ENCODE results near the gene ZNF678. TPM values are rescaled to one million over a fixed set of nuclear protein-coding genes. Genes with fewer than 3 reads are reported as not detected.
"Not testable (repeated sequence)": the region's sequence is repeated elsewhere in the genome, so short reads cannot be mapped to it uniquely, and the experiment has no call there.

The ZNF678 gene
- polyA plus RNA-seq, 2 of the 4 experiments (the other 2 are of a cell fraction): 3.5 to 6.9 TPM

DNA sequence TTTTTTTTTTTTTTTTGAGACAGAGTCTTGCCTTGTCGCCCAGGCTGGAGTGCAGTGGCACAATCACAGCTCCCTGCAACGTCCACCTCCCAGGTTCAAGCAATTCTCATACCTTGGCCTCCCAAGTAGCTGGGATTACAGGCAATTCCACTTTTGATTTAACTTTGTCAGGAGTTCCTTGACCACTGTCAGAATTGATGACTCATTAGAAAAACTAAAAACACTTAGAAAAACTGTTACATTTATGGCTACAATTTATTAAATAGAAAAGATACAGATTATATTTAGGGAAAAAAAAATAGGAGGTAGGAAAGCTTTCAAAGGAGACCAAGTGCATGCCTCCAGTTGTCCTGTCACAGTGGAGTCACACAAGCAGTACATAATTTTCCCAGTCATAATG, 20.0 kb downstream of the ZNF678 start:
- FAIRE-seq (no peak), ATAC-seq (no peak), DNase-seq (ENCODE audit: low read depth in 1 of 2, low spot score in 1 of 2) (no peak)
- WGBS (ENCODE audit: missing lambda C conversion rate): 67% methylated on average over 2 of the region's 2 CpGs
- ChIA-PET POLR2A (no interaction called here), CTCF (interaction anchor here (0.9 kb wide), 1 partner anchor 11 kb away, joined by 3 read pairs; no protein-coding TSS in a partner anchor)
- Histone ChIP-seq H3K4me2 (no peak overlapping the region), H3K27ac (no peak overlapping the region), H3K4me1 (no peaks in the 10 kb centered on the region), H3K9me3 (peaks cover 47% of the 10 kb centered on the region), H3K4me3 (no peak overlapping the region)
- TF ChIP-seq CBX8 (IDR thresholded peaks at IDR 0.05) (no peak), RNF2 (IDR thresholded peaks at IDR 0.05; ENCODE audit: borderline replicate concordance, low read depth) (no peak), MAFK (IDR thresholded peaks at IDR 0.05; ENCODE audit: partially characterized antibody) (peak; percentile 67), MYC (IDR thresholded peaks at IDR 0.05; ENCODE audit: borderline replicate concordance, low read length) (no peak)
- TF ChIP-seq, protein P1, sequence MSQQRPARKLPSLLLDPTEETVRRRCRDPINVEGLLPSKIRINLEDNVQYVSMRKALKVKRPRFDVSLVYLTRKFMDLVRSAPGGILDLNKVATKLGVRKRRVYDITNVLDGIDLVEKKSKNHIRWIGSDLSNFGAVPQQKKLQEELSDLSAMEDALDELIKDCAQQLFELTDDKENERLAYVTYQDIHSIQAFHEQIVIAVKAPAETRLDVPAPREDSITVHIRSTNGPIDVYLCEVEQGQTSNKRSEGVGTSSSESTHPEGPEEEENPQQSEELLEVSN (IDR thresholded peaks at IDR 0.05; ENCODE audit: borderline replicate concordance, low read depth): no peak

DNA sequence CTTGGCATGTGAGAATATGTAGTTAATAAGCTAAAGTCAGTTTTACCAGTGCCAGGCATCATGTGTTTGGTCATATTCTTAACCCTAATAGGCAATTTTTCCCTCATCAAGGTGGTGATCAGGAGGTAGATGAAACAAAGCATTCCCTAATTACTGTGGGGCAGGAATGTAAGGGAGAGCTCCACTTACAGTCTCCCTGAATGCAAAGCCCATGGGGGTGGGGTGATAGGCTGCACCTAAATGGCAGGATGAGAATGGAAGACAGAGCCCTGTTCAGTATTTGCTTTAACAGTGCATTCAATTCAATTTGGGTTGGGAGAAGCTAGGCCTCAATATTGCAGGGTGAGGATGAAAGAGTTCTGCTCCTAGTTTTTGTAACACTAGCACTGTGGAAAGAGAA, 23.4 kb downstream of the ZNF678 start:
- no peak overlapping the region for H3K4me2 ChIP-seq
- H3K27ac ChIP-seq: no peak overlapping the region
- DNase-seq (ENCODE audit: low read depth in 1 of 2, low spot score in 1 of 2): no peak
- ChIA-PET POLR2A (no interaction called here), CTCF (no interaction called here)
- TF ChIP-seq FOSL2 (IDR thresholded peaks at IDR 0.05) (no peak), FOSL2 (CRISPR knock-in tag; IDR thresholded peaks at IDR 0.05) (no peak), ZNF302 (CRISPR knock-in tag; IDR thresholded peaks at IDR 0.05) (no peak), CHD2 (IDR thresholded peaks at IDR 0.05; ENCODE audit: low read length, partially characterized antibody) (no peak), ZSCAN20 (CRISPR knock-in tag; IDR thresholded peaks at IDR 0.05) (no peak), KDM1A (IDR thresholded peaks at IDR 0.05; ENCODE audit: low read depth) (no peak), TP53 (CRISPR knock-in tag; IDR thresholded peaks at IDR 0.05) (no peak), HOXB13 (CRISPR knock-in tag; IDR thresholded peaks at IDR 0.05; ENCODE audit: low read depth) (no peak), CBX2 (IDR thresholded peaks at IDR 0.05; ENCODE audit: borderline replicate concordance, low read depth) (no peak), RARB (CRISPR knock-in tag; IDR thresholded peaks at IDR 0.05) (no peak), MYC (IDR thresholded peaks at IDR 0.05; ENCODE audit: borderline replicate concordance, low read length) (no peak), CBX8 (IDR thresholded peaks at IDR 0.05) (no peak), BHLHE40 (IDR thresholded peaks at IDR 0.05; ENCODE audit: low read depth, low read length) (no peak), JUN (IDR thresholded peaks at IDR 0.05) (no peak), TFCP2L1 (CRISPR knock-in tag; IDR thresholded peaks at IDR 0.05) (no peak)
- TF ChIP-seq, protein P2, sequence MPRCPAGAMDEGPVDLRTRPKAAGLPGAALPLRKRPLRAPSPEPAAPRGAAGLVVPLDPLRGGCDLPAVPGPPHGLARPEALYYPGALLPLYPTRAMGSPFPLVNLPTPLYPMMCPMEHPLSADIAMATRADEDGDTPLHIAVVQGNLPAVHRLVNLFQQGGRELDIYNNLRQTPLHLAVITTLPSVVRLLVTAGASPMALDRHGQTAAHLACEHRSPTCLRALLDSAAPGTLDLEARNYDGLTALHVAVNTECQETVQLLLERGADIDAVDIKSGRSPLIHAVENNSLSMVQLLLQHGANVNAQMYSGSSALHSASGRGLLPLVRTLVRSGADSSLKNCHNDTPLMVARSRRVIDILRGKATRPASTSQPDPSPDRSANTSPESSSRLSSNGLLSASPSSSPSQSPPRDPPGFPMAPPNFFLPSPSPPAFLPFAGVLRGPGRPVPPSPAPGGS (IDR thresholded peaks at IDR 0.05): no peak
- TF ChIP-seq, protein P3, sequence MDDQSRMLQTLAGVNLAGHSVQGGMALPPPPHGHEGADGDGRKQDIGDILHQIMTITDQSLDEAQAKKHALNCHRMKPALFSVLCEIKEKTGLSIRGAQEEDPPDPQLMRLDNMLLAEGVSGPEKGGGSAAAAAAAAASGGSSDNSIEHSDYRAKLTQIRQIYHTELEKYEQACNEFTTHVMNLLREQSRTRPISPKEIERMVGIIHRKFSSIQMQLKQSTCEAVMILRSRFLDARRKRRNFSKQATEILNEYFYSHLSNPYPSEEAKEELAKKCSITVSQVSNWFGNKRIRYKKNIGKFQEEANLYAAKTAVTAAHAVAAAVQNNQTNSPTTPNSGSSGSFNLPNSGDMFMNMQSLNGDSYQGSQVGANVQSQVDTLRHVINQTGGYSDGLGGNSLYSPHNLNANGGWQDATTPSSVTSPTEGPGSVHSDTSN (IDR thresholded peaks at IDR 0.05): no peak
- FAIRE-seq: no peak
- H3K4me1 ChIP-seq: no peaks in the 10 kb centered on the region
- H3K4me3 ChIP-seq: no peak overlapping the region
- H3K9me3 ChIP-seq: peaks cover 52% of the 10 kb centered on the region
- ATAC-seq: no peak

DNA sequence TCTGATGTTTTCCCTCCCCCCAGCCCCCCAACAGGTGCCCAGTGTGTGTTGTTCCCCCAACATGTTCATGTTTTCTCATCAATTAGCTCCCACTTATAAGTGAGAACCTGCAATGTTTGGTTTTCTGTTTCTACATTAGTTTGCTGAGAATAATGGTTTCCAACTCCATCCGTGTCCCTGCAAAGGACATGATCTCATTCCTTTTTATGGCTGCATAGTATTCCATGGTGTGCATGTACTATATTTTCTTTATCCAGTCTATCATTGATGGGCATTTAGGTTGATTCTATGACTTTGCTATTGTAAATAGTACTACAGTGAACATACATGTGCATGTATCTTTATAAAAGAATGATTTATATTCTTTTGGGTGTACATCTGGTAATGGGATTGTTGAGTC, 24.6 kb downstream of the ZNF678 start:
- Histone ChIP-seq H3K4me2 (no peak overlapping the region), H3K27ac (no peak overlapping the region), H3K4me3 (no peak overlapping the region), H3K4me1 (no peaks in the 10 kb centered on the region), H3K9me3 (peaks cover 41% of the 10 kb centered on the region)
- ATAC-seq (no peak), DNase-seq (ENCODE audit: low read depth in 1 of 2, low spot score in 1 of 2) (no peak), FAIRE-seq (no peak)
- ChIA-PET POLR2A (no interaction called here), CTCF (no interaction called here)
- 81% methylated on average over 1 of the region's 1 CpG for WGBS (ENCODE audit: missing lambda C conversion rate)
- no peak for TF ChIP-seq NR3C1 (IDR thresholded peaks at IDR 0.05)
- no peak for TF ChIP-seq GATA3 (IDR thresholded peaks at IDR 0.05; ENCODE audit: borderline replicate concordance)
- no peak for TF ChIP-seq HOXB13 (CRISPR knock-in tag; IDR thresholded peaks at IDR 0.05; ENCODE audit: low read depth)
- no peak for TF ChIP-seq FOSB (CRISPR knock-in tag; IDR thresholded peaks at IDR 0.05)
- TF ChIP-seq, protein P4, sequence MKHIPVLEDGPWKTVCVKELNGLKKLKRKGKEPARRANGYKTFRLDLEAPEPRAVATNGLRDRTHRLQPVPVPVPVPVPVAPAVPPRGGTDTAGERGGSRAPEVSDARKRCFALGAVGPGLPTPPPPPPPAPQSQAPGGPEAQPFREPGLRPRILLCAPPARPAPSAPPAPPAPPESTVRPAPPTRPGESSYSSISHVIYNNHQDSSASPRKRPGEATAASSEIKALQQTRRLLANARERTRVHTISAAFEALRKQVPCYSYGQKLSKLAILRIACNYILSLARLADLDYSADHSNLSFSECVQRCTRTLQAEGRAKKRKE (CRISPR knock-in tag; IDR thresholded peaks at IDR 0.05; ENCODE audit: low read depth): no peak
- TF ChIP-seq POLR2A (IDR thresholded peaks at IDR 0.05; ENCODE audit: low read length): no peak
- no peak for TF ChIP-seq MAFK (IDR thresholded peaks at IDR 0.05; ENCODE audit: partially characterized antibody)
- TF ChIP-seq MAZ (IDR thresholded peaks at IDR 0.05; ENCODE audit: borderline replicate concordance, low read depth, low read length): no peak
- no peak for TF ChIP-seq ZNF302 (CRISPR knock-in tag; IDR thresholded peaks at IDR 0.05)

DNA sequence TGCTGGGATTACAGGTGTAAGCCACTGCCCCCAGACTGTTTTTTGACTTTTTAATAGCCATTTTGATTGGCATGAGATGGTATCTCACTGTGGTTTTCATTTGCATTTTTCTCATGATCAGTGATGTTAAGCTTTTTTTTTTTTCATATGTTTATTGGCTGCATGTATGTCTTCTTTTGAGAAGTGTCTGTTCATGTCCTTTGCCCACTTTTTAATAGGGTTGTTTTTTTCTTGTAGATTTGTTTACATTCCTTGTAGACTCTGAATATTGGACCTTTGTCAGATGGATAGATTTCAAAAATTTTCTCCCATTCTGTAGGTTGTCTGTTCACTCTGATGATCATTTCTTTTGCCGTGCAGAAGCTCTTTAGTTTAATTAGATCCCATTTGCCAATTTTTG, 25.4 kb downstream of the ZNF678 start:
- H3K4me3 ChIP-seq; DNase-seq (ENCODE audit: low read depth in 1 of 2, low spot score in 1 of 2); FAIRE-seq; H3K27ac ChIP-seq; ATAC-seq; H3K4me1 ChIP-seq; POLR2A ChIA-PET; CTCF ChIA-PET; H3K4me2 ChIP-seq: not testable (repeated sequence)
- WGBS (ENCODE audit: missing lambda C conversion rate): 56% methylated on average over 1 of the region's 1 CpG
- H3K9me3 ChIP-seq: peaks cover 37% of the 10 kb centered on the region

DNA sequence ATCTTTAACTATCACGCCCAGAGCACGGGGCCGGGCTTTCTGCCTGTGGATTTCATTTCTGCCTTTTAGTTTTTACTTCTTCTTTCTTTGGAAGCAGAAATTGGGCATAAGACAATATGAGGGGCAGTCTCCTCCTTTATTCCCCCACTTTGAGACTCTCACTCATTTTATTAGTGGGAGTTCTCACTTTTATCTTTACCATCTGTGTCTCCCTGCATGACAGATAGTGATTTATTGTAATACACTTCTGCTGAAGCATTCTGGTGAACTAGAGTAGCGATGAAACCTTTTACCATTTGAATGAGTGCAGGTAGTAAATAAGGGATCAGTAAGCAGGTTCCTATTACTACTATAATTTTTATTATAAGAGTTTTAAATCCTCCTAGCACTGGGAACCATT, 26.4 kb downstream of the ZNF678 start:
- H3K27ac ChIP-seq: not testable (repeated sequence)

More for the DNA sequence above, 26.4 kb downstream of the ZNF678 start:
- H3K4me2 ChIP-seq; H3K4me3 ChIP-seq; CTCF ChIA-PET; POLR2A ChIA-PET; DNase-seq (ENCODE audit: low read depth in 1 of 2, low spot score in 1 of 2); FAIRE-seq; ATAC-seq; H3K4me1 ChIP-seq: not testable (repeated sequence)
- WGBS (ENCODE audit: missing lambda C conversion rate): 100% methylated on average over 4 of the region's 4 CpGs
- H3K9me3 ChIP-seq: peaks cover 37% of the 10 kb centered on the region
